Right lobe of liver (tissue), 6 donors: Measurements from ENCODE around the gene LTBR. TPM values are rescaled to one million over a fixed set of nuclear protein-coding genes. Genes with fewer than 3 reads are reported as not detected.

Experiments
- ATAC-seq, 4 donors: fragments of 200-7000 bp; cut with Tn5 transposase; one replicate each; pipeline ENCODE4 v1.9.1; 2020; ENCODE audit warnings: mild to moderate bottlenecking in 4 of 4, moderate library complexity in 4 of 4
- DNase-seq, 3 donors: peaks; one replicate each; pipeline ENCODE4 v3.0.0-alpha.2; 2020
- H3K27ac ChIP-seq, 3 donors: fragments of 200-600 bp; one replicate each; pipeline ENCODE4 v1.8.0; 2022
- H3K27me3 ChIP-seq, 2 donors: fragments of 200-600 bp; one replicate each; pipeline ENCODE4 v1.8.0; 2022
- H3K36me3 ChIP-seq, 4 donors: fragments of 200-600 bp; sonication (generic) in 1 of 4; one replicate each; pipeline versions ENCODE4 v1.5.1 to v1.8.0; 2017 to 2022; ENCODE audit warnings: control low read depth in 1 of 4
- H3K4me1 ChIP-seq, 4 donors: fragments of 200-600 bp; sonication (generic) in 1 of 4; one replicate each; pipeline versions ENCODE4 v1.5.1 to v1.8.0; 2017 to 2022; ENCODE audit warnings: control low read depth in 1 of 4
- H3K4me3 ChIP-seq, 3 donors: fragments of 200-600 bp; one replicate each; pipeline ENCODE4 v1.8.0; 2022
- H3K9me3 ChIP-seq, 4 donors: fragments of 200-600 bp; sonication (generic) in 1 of 4; one replicate each; pipeline versions ENCODE4 v1.5.1 to v1.8.0; 2017 to 2022; ENCODE audit warnings: control low read depth in 1 of 4
- POLR2A ChIP-seq: fragments of 450-650 bp; IDR thresholded peaks from one replicate; pipeline ENCODE4 v1.6.1; 2017; ENCODE audit warnings: antibody characterized with exemption, mild to moderate bottlenecking
- WGBS: methylation state at CpG from one replicate; pipeline ENCODE4 v1.1.6; 2018; ENCODE audit warnings: low coverage, low lambda C conversion rate; ENCODE audit not compliant: insufficient coverage; ENCODE audit errors: missing lambda C conversion rate; 5-methylcytosine and 5-hydroxymethylcytosine counted together
- intact Hi-C, 2 donors: fragments of 100-400 bp; cut with DNase I; formaldehyde crosslinking; loops; one replicate each; pipeline versions ENCODE4 v1.11.2 to v1.14.1; 2022
- total RNA-seq, 6 experiments: library from RNA; depleted of rRNA in 2 of 6; stranded (reverse); fragments of >200 nt in 2 of 6; fragmentation: NEBNext Ultra II Directional in 3 of 6; extraction: Animal tissue kit (Norgen Biotek cat#: 25700) in 3 of 6; gene quantifications; one replicate each; pipeline versions ENCODE4 v1.1.0 to v1.2.4, GENCODE V29; 2016 to 2023
- TF ChIP-seq, protein P1 (sequence below), 4 donors: fragments of 200-600 bp in 3 of 4; fragments of 450-650 bp in 1 of 4; IDR thresholded peaks; one replicate each; pipeline versions ENCODE4 v1.5.1 to v1.8.0; 2016 to 2022; ENCODE audit warnings: antibody characterized with exemption in 4 of 4, mild to moderate bottlenecking in 2 of 4
- donor health status: DM: no; HTN: yes; CAD: no.
- donor health status: DM: no; HTN: no; CAD: no.
- donor health status: DM: no; HTN: no; CAD: no.
- donor health status: DM: no; HTN: yes; CAD: no.
- donor health status: DM: no; HTN: yes; CAD: no.

LTBR gene
- total RNA-seq, 6 experiments from 2014 or later = 83.8 to 235 (median 103) TPM

DNA sequence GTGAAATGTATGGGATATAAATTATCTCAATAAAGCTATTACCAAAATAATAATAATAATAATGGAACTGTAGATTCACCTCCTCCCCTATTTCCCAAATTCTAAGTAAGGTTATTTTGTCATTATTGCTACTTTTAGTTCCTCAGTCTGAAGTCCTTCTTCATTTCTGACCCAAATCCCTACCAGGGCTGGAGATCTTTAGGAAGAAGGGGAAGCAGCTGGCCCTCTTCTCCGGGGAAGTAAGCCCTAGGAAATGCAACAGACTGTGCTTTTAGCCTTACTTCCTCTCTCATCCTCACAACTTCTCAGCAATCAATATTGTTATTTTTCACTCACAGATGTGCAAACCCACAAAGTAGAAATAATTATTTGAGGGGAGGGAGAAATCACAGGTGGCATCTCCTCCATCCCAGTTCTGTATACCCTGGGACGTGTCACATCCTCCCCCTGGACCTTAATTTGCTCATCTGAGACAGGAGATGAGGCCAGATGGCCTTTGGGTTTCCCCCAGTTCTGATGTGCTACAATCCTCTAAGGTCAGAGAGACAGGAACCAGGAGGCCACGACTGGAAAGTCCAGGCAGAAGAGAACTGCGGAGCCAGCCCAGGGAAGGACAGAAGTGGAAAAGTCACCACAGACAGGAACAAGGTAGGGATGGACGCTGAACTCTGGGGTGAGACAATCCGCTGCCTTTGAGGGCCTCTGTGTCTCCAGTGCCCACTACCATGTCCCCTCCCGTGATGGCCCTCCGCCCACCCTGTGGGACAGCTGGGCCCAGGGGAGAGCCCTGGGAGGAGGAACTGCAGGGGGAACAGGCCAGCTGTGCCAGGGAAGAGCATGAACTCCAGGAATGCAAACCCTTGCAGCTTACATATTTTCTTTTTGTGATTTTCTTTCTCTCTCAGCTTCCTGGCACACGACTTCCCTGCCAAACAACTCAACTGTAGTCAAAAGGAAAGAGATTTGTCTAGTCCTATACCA lies 31.5 kb upstream of the LTBR start:
- ATAC-seq = peak; percentile 10 to 52 (median 26)
- Histone ChIP-seq H3K4me3 (no peak overlapping the region), H3K27ac (peak overlapping the region; percentile 6 to 27 (median 16)), H3K36me3 (no peaks in the 10 kb centered on the region), H3K27me3 (no peaks in the 10 kb centered on the region), H3K4me1 (peaks cover 0 to 5% (median 0%) of the 10 kb centered on the region in 4 donors), H3K9me3 (no peaks in the 10 kb centered on the region)
- no peak for DNase-seq
- no peak for TF ChIP-seq POLR2A
- TF ChIP-seq, protein P1, sequence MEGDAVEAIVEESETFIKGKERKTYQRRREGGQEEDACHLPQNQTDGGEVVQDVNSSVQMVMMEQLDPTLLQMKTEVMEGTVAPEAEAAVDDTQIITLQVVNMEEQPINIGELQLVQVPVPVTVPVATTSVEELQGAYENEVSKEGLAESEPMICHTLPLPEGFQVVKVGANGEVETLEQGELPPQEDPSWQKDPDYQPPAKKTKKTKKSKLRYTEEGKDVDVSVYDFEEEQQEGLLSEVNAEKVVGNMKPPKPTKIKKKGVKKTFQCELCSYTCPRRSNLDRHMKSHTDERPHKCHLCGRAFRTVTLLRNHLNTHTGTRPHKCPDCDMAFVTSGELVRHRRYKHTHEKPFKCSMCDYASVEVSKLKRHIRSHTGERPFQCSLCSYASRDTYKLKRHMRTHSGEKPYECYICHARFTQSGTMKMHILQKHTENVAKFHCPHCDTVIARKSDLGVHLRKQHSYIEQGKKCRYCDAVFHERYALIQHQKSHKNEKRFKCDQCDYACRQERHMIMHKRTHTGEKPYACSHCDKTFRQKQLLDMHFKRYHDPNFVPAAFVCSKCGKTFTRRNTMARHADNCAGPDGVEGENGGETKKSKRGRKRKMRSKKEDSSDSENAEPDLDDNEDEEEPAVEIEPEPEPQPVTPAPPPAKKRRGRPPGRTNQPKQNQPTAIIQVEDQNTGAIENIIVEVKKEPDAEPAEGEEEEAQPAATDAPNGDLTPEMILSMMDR (IDR thresholded peaks at IDR 0.05) = no peak
- 43% methylated on average over 4 of the region's 9 CpGs for WGBS
- intact Hi-C loops = no loop called here

DNA sequence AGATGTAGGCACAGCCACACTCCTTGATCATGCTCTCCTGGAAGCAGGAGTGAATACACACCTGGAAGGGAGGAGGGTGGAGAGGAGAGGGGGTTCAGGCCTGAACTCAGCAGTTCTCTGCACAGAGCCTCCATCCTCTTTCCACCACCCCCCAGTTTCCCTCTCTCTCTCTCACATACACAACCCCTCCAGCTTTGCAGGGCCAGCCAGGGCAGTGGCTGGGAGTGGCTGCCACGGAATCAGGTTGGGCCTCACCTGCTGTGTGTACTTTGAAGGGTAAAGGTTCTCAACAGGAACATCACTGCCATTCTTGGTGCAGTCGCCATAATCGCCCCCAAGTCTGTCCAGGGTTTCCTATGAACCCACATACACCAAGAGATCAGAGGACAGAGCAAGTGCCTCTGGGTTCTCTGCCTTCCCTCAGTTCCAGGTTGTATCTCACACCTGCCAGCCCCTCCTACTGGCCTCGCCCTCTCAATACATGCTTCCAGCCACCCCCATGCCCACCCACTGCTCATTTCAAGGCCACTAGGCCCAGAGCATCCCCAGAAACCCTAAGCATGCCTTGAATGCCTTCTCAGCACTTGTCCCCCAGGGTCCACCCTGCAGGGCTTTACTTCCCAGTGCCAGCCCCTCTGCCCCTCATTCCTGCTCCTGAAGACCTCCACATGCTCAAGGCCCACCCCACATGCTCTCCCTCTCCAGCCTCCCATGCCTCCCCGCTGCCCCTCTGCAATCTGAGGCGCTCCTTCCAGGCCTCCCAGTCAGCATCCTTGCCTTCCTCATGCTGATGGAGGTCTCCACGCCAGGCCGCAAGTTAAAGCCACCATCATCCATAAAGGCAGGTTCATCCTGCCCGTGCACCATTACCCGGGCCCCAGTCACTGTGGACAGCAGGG lies 29.2 kb upstream of the LTBR start:
- 88% methylated on average over 7 of the region's 10 CpGs for WGBS
- no peaks in the 10 kb centered on the region for H3K36me3 ChIP-seq

DNA sequence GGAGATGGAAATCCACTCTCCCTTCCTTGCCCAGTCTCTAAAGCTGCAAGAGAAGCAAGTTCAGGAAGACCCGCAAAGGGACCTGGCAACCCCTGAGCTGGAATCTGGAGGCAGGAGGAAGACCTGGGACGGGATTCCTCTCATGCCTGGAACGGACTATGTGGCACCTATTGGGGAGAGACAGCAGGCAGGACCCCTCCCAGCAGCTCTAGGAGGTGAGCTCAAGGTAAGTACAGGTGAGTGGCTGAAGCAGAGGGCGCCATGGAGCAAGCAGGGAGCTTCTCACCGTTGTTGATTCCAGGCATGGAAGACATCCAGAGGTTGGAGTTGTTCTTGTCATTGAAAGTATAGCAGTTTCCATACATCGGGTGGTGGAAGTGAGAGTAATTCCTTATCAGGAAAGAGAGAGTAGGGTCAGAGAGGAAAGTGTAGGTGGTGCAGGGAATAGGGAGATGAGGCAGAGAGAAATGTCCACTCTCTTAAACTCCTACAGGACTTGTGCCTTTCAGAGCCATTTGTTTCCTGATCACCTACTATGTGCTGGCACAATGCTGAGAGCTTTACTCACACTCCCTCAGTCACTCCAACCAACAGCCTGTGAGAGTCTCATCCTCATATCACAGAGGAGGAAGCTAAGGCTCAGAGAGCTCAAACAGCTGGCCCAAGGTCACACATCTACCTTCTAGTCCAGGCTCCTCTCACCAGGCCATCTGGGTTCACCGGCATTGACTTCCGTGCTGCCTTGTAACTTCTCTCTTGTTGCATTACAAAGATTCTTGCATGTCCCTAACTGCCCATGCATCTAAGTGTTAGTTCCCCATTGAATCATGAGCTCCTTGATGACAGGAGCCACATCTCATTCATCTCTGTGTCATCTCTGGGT lies 28.2 kb upstream of the LTBR start:
- 75% methylated on average over 5 of the region's 8 CpGs for WGBS
- peaks cover 0 to 25% (median 7%) of the 10 kb centered on the region in 4 donors for H3K4me1 ChIP-seq
- no peak for TF ChIP-seq POLR2A
- TF ChIP-seq, protein P1 (IDR thresholded peaks at IDR 0.05) = peak in 1 of 4 donors; percentile 26
- no peak overlapping the region for H3K27ac ChIP-seq
- no peaks in the 10 kb centered on the region for H3K36me3 ChIP-seq
- no peaks in the 10 kb centered on the region for H3K9me3 ChIP-seq
- ATAC-seq (no peak), DNase-seq (no peak)
- H3K4me3 ChIP-seq = no peak overlapping the region
- intact Hi-C loops = no loop called here
- H3K27me3 ChIP-seq = no peaks in the 10 kb centered on the region

More for the DNA sequence above, 29.2 kb upstream of the LTBR start:
- no peak for TF ChIP-seq POLR2A
- TF ChIP-seq, protein P1 (IDR thresholded peaks at IDR 0.05) = no peak
- Histone ChIP-seq H3K27ac (no peak overlapping the region), H3K4me1 (peaks cover 0 to 20% (median 4%) of the 10 kb centered on the region in 4 donors), H3K9me3 (no peaks in the 10 kb centered on the region), H3K4me3 (no peak overlapping the region), H3K27me3 (no peaks in the 10 kb centered on the region)
- ATAC-seq (no peak), DNase-seq (no peak)
- intact Hi-C loops = no loop called here

DNA sequence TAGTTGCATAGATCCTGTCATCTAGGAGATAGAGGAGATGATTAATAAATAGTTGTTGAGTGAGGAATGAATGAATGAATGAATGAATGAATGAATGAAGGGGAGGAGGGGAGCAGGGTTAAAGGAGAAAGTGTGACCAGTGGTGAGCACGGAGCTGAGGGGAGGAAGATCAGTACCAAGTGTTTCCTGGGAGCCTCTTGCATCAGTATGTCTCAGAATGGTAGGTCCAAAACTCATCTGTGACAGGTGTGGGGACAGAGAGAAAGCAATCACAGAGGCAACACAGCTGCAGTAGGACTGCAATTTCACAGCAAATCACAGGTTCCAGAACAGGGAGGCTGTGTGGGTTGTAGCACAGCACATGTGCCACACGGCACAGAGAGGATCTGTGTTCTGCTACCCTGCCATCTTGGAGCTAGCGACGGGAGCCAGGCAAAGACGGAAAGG lies 27.6 kb upstream of the LTBR start:
- DNase-seq (no peak), ATAC-seq (no peak)
- Histone ChIP-seq H3K4me3 (no peak overlapping the region), H3K4me1 (peaks cover 0 to 32% (median 10%) of the 10 kb centered on the region in 4 donors), H3K27me3 (no peaks in the 10 kb centered on the region), H3K27ac (no peak overlapping the region), H3K9me3 (no peaks in the 10 kb centered on the region), H3K36me3 (no peaks in the 10 kb centered on the region)
- intact Hi-C loops = no loop called here
- 73% methylated on average over 1 of the region's 5 CpGs for WGBS
- TF ChIP-seq, protein P1 (IDR thresholded peaks at IDR 0.05) = no peak
- TF ChIP-seq POLR2A = no peak
